A549 (cell line): Measurements from ENCODE around the gene ADSL.

ENCODE experiments used
- CTCF ChIP-seq: fragments of >200 bp; sonication (Bioruptor Twin); formaldehyde crosslinking; IDR thresholded peaks from 3 replicates; pipeline ENCODE4 v1.5.1; 2016
- PBX3 ChIP-seq: IDR thresholded peaks from 2 replicates; pipeline ENCODE4 v1.6.1; 2012

- TF ChIP-seq PBX3, result no peak
- no peak for TF ChIP-seq CTCF
These were observed 34.2 kb upstream of the ADSL start for GRCh38 chr22:40312050-40312449.
